ENCODE data around the gene TVP23C.

The TVP23C gene

DNA sequence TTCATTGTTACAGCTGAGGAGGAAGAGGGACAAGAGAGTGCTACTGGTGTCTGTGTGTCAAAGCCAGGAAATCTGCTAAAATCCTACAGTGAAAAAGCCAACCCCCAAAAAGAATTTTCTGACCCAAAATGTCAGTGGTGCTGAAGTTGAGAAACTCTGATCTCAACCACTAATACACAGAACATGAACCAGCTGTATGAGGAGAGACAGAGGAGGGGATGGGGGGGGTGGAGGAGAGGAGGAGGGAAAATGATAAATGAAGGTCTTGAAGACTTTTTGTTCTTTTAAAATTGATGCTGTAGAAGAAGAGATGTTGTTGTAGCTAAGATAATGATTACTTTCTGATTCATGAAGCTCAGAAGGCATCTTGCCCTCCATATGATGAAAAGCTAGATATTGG is 68.5 kb downstream of the TVP23C start:
- no peak for DNase-seq

DNA sequence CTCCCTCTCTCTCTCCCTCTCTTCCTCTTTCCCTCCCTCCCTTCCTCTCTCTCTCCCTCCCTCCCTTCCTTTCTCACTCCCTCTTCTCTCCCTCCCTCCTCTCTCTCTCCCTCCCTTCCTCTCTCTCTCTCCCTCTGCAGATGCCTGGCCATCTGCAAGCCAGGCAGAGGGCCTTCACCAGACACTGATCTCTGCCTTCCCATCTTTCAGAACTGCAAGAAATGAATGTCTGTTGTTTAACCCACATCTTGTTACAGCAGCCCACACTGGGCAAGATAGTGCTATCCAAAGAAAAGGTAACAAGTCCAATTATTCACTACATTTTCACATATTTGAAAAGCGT is 69.6 kb downstream of the TVP23C start:
- DNase-seq: no peak

DNA sequence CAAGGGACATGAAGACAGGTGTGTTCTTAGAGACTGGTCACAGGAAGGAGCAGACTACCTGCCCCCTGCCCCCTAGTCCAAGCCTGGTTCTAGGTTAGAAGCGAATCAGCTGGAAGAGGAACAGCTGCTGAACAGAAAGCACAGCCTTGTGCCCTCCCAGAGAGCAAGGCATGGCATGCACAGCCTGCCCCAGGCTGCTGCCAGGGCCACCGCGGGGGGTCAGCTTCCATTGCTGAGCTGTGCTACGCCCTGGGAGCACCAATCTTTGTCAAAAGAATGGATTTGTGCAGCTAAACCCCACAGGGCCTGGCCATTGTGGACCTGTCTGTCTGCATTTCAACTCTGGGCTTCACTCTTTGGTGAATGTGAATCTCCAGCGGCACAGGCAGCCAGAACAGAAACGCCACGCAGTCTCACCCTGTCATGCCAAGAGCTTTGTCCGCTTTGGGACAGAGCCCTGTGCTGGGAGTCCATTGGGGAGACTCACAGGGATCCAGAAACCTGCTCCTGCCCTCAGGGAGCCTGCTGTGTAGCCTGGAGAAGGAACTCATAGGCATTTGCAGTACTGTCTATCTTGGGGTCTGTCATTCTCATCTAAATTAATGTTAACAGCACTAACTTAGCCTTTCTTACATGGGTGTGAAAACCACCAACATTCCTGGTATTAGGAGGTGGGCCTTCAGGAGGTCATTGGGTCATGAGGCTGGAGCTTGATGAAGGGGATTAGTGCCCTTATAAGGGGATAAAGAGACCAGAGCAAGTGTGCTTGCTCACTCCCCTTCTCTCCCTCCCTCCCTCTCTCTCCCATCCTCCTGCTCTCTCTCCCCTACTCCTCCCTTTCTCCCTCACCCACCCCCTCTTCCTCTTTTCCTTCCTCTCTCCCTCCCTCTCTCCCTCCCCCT is 70.2 kb downstream of the TVP23C start:
- DNase-seq: no peak

DNA sequence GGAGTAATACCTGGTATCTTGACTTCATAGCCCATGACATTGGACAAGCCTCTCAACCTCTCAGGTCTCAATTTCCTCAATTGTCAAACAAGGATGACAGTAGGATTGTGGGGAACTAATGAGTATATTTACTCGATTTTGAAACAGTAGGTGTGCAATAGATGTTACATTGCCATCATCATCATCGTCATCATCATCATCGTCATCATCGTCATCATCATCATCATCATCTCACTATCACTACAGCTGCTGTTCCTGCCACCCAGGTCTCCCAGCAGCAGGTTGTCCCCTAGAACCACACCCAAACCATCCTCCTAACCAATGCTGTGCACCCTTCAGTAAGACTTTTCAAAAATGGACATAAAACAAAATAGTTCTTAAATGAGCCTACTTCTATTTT is 71.1 kb downstream of the TVP23C start:
- no peak for DNase-seq

DNA sequence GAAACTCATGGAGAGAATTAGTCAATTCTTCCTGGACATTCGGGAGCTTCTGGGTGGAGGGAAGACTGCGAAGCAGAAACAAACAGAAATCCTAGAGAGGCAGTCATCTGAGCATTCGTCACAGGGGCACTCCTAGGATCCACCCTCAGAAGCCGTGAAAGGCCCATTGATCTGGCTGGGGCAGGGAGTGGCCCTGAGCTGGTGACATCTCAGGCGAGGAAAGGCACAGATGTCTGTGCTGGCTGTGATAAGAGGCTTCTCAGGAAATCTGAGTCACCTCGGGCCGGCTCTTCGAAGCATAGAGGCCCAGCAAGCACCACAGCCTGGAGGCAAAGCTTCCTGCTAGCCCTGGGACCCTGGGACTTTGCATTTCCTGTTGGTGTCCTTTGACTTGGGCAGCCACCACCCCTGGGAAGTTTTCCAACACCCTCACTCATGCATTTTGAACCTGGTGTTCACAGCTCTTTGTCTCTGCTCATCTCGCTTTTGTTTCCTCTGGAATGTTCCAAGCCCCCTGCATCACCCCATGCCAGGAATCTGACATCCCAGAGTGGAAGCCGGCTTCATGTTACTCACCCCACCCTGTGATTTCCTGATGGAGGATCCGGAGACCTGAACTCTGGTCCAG is 72.5 kb downstream of the TVP23C start:
- no peak for DNase-seq

DNA sequence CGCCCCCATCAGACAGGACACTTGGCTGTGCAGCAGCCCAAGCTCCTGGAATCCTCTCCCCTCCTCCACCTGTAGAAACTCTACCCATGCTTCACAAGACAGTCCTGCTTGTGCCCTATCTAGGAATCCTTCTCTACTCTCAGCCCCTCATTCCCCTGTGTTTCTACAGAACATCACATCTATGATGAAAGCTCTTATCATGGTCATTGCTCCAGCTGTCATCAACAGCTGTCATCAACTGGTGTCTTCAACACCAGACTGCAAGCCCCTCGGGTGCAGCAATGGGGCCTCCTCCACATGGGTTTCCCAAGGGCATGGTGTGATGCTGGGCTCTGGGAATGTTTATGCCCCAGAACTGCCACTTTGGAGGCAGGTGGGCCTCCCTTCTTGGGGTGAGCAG is 74.7 kb downstream of the TVP23C start:
- DNase-seq: no peak

DNA sequence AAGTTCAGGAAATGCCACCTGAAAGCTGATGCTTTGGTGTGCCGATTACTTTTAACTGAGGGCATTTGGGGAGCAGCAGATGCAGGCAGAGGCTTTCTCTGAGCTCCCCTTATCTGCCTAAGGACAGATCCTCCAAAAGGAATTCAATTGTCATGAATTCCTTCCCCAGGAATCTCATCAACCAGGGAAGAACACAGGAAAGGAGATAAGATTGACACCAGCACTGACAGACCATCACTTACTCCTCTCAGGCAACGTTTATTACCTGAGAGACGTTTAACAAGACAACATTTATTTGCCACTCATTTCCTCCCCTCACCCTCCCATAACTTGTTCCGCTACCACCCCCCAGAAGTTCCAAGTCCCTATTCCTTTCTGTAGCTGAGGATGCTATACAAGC is 78.2 kb downstream of the TVP23C start:
- DNase-seq: no peak

DNA sequence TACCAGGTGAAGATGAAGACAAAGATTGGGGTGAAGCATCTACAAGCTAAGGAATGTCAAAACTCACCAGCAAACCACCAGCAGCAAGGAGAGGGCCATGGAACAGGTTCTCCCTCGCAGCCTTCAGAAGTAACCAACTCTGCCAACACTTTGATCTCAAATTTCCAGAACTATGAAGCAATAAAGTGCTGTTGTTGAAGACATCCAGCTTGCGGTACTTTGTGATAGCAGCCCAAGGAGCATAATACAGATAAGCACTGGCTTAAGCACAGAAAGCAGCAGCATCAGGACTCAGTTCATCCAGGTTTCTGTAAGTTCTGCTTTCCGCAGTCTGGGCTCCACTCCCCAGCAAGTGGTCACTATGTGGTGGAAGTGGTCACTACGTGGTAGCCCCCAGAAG is 79.9 kb downstream of the TVP23C start:
- DNase-seq: no peak

DNA sequence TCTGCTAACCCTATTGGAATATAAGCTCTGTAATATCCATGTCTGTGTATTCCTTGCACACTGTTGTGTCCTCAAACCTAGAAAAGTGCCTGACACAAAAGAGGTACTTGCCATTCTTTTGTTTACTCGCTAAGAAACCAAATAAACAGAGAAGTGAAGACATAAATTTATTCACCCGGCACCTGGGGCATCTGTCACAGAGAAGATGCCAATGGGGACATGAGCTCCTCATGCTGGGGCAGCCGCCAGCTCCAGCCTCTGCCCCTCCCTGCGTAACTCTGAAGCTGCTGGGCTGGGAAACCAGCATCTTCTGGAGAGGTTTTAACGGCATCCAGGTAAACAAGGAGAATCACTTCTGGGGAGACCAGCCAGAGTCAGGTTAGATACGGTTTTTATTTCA is 80.8 kb downstream of the TVP23C start:
- DNase-seq: no peak

DNA sequence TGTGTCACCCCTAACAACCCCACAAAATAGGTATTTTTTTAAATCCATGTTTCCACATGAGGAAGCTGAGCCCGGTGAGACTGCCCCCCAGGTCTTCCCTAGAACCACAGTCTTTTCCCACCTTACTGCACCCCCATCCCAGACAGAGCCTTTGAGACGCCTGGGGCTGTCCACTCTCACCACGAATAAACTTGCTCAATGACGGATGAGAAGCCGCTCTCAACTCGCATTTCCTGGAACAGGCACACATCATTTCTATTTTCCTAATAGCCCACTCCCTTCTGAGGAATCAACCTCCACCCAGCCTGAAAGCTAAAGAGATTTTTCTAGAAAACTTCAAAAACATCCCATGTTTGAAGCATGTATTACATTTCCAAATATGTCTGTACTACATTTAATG is 81.8 kb downstream of the TVP23C start:
- DNase-seq: no peak

DNA sequence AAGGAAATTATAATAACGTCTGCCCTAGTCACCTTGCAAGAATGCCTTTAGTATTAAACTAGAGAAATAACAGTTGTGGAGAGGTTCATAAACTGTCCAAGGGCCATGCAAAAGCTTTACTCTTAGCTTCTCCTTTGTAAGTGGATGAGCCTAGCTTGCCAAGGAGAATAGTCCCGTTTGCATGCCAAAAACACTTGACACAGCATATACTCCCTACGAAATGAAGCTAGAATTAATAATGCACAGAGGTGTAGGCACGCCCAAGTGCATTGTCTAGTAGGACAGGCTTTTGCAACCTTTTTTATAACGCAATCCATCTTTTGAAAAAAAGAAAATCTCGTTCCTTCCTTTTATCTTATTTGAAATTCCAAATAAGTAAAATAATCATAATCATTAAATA is 83.1 kb downstream of the TVP23C start:
- DNase-seq: no peak

DNA sequence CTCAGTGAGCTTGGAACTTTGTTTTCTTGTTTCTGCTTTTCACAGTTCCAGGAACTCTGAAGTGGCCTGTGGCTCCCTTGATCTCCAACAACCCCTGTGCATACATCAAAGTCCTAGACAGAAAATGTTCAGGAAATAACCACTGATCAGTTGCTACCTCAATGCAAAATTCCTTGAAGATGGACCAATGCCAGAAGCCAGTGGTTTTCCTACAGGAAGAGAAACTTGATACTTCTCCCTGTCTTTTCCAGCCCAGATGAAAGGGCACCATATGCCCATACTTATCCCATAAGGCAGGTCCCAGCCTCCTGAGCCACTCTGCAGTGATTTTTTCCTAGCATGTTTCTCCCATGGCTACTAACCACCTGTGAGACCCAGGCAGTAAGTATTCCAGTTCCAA is 83.6 kb downstream of the TVP23C start:
- no peak for DNase-seq

DNA sequence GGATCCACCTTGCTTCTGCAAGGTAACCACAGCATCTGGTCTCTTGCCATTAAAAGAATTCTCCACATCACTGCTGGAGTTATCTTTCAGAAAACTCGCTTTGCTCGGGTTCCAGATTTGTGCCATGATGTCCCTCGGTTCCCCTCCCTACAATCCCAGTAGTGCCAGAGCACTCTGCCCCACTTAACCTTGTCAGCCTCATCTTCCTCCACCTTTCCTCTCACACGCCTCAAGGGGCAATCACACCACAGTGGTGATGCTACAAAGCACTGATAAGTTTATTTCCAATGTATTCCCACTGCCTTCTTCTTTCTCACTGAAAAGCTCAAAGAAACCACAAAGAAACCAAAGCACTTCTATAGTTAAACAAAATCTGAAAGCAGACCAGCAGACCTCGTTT is 84.4 kb downstream of the TVP23C start:
- no peak for DNase-seq

DNA sequence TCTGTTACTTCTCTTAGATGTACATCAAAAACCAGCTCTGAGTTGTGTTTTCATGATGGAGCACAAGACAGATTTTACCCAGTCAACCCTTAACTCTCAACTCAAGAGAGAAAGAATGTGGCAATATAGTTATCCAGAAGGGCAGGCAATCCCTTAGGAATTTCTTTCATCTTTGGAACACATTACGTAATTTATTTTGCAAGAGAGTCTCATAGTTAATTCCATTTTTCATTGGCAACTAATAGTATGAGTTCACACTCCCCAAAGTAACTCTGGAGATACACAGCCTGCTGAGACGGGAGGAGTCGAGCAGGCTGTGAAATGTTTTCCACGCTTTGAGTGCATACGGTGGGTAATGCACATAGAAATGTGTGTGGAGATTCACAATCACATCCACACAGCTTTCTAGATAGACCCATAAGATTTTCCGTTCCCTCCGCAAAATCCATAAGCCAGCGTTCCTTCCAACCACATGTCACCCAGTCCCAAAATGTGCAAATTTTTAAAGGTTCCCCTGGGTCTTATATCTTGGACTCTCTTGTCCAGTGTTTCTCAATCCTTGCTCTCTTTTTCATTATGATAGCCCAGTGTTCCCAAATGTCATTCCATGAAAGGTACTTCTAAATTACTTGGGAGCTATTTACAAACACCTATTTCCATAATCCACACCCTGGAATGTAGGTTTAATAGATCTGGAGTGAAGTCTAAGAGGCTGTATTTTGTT is 87.5 kb downstream of the TVP23C start:
- DNase-seq: no peak

DNA sequence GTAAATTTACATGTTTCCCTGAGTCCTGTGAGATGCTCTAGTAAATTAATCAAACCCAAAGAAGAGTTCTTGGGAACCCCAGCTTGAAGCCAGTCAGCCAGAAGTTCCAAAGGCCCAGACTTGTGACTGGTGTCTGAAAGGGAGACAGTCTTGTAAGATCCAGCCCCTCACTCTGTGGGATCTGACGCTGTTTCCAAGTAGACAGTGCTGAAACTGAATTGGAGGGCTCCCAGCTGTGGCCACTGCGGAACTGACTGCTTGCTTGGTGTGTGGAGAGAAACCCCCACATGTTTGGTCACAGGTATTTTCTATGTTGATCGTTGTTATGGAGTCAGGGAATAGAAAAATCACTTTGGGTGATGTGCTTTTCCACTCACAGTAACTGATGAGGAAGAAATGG is 90.4 kb downstream of the TVP23C start:
- DNase-seq: no peak

DNA sequence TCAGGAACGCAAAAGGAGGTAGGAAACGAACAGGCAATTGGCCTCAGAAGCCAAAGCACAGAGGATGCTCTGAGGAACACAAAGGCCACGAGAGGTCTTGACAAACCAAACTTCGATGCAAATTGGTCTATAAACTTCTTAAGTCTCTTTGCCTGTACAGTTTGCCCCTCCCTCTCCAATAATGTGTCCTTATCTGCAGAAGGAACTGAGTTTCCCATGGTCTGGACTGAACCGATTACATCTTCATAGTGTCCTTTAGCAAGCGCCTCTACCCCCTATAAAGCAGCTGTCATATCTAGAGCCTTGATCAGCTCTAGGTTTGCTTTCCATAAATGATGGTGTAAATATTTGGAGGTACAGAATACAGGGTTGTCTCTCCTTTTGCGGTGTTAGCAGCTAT is 92.7 kb downstream of the TVP23C start:
- DNase-seq: no peak

DNA sequence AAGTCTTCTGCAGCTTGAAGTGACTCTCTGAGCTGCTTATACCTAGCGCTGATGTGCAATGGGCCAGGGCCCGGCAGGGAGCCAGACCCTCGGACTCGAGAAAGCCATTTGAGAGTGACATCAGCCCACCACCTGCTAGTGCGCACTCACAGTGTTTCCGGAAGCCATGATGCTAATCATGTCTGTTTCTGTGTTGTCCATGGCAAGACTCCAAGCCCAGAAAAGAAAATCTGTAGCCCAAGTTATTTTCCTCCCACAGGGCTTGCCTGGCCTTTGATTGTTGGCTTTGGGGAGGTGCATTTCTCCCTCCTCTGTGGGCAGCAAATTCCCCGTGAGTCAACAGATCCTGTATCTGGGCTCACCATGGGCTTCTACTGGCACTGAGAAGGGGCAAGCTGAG is 94.0 kb downstream of the TVP23C start:
- no peak for DNase-seq

DNA sequence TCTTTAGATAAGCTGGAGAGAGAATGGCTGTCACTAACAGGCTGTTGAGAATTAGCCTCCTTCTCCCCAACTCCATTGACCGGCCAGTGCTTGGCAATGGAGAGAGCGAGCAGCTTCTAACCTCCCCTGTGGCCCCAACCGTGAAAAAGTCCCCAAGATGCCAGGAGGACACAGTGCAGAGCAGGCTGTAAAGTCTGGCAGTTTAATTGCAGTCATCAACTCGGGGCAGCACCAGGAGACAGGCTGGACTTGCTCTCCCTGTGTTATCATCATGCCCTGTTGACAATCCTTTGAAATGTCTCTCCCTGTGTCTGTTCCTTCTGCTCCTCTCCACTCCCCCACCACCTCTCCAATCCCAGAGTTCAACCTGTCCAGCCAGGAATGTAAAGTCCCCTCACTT is 95.2 kb downstream of the TVP23C start:
- no peak for DNase-seq

DNA sequence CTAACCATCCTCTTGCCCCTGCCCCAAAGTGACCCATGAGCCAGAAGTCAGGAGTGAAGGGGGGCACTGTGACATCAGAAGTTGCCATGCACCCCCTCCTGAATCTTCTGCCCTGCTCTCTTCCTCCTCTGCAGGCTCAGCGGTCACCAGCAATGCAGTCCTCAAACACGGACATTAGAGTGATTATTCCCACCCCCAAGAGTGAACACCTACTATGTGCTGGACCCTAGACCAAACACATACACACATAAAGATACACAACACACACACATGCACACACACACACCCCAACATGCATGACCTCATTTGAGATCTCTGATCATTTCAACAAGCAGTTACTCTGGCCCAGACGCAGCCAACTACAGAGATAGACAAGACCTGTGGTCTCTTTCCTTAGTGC is 95.7 kb downstream of the TVP23C start, which contains the start of gene CDRT4:
Gene CDRT4 (minus strand): TSS at position 30 of the 400 bp plus-strand sequence. CDS start 27,383 bp downstream, outside the sequence.
- no peak for DNase-seq

DNA sequence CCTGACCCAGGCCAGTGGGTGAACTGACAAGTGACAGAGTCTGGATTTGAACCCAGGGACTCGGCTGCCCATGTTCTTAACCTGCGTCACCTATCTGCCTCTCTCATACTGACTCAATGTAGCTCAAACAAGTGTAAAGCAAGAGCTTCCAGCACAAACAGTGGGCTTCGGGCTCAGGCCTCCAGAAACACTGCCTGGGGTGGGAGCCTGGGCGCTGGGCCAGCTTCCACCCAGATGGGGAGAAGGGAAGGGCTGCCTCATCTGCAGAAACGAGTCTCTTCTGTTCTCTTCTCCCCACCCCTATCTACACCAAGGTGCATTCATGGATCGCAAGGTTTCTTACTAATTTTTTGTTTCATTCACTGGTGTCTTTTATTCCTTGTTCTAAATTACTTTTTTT is 97.2 kb downstream of the TVP23C start:
- DNase-seq: no peak

DNA sequence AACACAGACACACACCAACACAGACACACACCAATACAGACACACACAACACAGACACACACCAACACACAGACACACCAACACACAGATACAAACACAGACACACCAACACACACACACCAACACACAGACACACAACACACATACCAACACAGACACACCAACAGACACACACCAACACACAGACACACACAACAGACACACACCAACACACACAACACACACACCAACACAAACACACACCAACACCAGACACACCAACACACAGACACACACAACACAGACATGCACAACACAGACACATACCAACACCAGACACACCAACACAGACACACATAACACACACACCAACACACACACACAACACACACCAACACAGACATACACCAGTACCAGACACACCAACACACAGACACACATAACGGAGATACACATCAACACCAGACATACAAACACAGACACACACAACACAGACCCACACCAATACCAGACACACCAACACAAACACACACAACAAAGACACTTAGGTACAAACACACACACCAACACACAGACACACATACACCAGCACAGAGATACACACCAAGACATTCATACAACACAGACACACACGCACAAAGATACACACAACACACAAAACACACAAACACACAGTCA is 98.1 kb downstream of the TVP23C start:
- DNase-seq: no peak

DNA sequence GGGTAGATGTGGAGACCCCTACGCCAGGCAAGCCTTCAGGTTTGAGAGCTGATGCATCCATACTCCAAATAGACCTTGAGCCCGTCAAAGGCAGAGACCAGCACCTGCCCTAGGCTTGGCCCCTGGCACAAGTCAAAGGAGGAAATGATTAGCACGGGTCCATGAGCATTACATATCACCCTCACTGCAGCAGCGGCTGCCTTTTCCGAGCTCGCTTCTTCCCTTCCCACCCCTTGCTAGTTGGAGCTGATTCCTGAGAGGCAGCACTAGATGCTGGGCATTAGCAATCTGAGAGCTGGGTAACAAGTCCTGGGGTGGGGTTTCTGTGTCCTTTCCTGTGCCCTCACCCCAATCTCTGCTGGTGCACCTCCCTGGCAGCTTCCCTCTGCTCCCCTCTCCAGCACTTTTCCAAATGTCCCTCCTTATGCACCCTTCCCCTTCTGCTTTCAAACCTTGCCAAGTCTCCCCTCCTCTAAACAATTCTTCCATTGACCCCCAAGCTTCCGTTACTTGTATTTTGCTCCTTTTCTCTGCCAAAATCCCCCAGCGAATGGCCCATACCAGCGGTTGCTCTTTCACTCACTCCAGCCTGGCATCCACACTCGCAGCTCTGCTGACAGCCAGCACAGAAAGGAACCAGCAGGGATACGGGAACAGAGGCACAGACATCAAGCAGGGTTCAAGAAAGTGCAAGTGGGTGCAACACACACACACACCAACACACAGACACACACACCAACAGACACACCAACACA is 98.9 kb downstream of the TVP23C start:
- no peak for DNase-seq

All from activated CD4-positive, alpha-beta T cell treated with anti-CD3 and anti-CD28 coated beads, Interleukin-2, amount 50 U/mL, for 1 hour (primary cell).